GM11168 (cell line): ENCODE data around the gene RAP1GAP2.

Experiments
- in situ Hi-C: fragments of 300-500 bp; cut with MboI; formaldehyde crosslinking; loops from one replicate; pipeline ENCODE4 v1.12.0; 2022; ENCODE audit warnings: low sequenced_read_pairs; ENCODE audit not compliant: unreplicated experiment

Gene RAP1GAP2

DNA sequence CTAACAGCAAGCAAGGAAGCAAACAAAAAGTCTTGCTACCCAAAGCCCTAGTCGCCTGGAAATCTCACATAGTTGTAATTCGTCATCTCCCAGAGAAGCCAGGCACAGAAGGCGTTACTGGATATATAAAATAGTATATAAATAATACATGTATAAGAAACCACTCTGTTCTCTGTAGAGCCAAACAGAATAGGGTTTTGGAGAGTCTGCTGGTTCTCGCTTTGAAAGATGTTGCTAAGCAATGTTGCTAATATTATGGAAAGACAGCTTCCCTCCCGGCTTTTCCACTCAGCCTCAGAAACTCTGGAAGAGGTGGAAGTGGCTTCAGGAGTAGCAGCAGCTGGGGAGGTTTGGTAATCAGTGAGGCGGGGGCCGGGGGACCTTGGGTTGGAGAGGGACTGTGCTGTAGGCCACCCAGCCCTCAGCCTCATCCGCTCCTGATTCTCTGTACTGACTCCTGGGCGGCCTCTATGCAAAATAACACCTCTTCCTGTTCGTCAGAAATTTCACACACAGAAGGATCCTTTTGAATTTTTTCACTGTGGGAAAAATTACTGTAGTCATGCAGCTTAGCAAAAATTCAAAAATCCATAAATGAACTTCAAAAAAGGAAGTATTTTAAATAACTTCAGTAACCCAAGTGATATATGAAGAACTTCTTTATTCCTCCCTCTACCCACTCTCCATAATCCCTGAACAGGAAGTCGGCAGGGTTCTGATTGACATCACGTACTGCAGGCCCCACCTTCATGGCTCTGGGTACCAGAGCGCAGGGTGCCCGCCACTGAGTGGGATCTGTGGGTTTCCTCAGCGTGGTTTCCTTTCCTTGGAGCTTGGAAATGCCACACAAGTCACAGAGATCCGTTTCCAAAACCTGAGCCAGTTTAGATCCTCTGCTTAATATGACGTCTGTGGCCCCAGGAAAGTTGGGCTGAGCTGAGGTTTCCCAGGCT, 51.4 kb downstream of the RAP1GAP2 start:
- in situ Hi-C loops = no loop called here

- in situ Hi-C loops = no loop called here
These were observed 53.1 kb downstream of the RAP1GAP2 start for GRCh38 chr17:2849327-2849670.

DNA sequence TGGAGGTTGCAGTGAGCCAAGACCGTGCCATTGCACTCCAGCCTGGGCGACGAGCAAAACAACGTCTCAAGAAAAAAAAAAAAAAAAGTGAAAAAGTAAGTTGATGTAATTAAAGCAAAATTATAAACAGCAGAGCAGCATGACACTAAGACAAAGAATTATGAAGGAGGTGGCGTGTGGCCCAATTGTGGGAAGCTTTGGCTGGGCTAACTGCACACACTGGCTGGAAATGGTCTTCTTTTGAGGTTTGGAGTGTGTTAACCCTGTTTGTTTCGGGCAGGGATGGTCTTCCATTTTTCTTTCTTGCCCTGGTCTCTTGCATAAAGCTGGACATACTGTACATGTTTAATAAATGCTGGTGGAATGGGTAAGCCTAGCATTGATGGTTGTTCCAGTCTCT, 54.8 kb downstream of the RAP1GAP2 start:
- in situ Hi-C loops = loop anchor here (10.0 kb wide), 1 partner anchor 164 kb away; no protein-coding TSS in a partner anchor

GRCh38 chr17:2851615-2852014, 55.4 kb downstream of the RAP1GAP2 start:
- in situ Hi-C loops = loop anchor here (10.0 kb wide), 1 partner anchor 163 kb away; no protein-coding TSS in a partner anchor

GRCh38 chr17:2852221-2852620, 56.0 kb downstream of the RAP1GAP2 start:
- in situ Hi-C loops = loop anchor here (10.0 kb wide), 1 partner anchor 163 kb away; no protein-coding TSS in a partner anchor

GRCh38 chr17:2852729-2853282, 56.6 kb downstream of the RAP1GAP2 start:
- in situ Hi-C loops = loop anchor here (10.0 kb wide), 1 partner anchor 162 kb away; no protein-coding TSS in a partner anchor

GRCh38 chr17:2853283-2854142, 57.3 kb downstream of the RAP1GAP2 start:
- in situ Hi-C loops = loop anchor here (10.0 kb wide), 1 partner anchor 161 kb away; no protein-coding TSS in a partner anchor

DNA sequence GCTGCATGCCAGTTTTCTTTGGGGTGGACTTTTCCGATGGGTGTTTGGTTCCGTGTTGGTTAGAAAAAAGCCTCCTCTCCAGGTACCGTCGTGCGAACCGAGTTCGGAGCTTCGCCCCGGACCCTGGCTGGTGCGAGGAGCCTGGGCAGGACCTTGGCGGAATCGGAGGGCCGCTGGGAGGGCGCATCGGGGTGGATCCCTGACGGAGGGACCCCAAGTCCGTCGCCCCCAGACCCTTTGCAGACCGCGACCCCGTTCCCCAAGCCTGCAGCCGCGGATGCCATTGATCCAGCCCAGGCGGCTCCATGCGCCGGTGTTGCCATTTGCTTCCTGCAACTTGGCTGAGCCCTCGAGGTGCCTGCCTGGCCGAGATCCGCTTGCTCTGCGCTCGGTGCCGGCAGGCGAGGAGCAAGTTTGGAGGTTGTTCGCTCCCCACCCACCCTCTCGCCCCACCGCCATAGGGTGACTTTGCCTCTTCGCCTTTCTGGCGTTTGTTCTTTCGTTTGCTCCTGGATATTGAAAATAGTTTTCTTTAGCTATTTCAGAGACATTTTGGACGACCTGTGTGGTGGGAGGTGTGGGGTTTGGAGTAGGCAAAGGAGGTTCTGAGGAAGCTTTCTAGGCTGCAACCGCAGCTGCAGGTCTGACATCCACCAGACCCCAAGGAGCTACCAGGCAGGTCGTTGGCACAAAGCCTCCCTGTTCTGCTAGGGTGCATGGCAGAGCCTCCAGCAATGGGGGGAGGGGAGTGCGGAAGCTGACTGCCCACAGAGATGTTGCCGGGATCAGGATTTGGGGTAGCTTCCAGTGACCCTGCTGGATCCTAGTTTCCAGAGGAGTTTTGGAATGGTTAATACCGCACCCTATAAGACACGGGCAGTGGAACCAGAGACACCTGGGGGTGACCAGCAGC, 58.2 kb downstream of the RAP1GAP2 start:
- in situ Hi-C loops = loop anchor here (10.0 kb wide), 1 partner anchor 160 kb away; no protein-coding TSS in a partner anchor

DNA sequence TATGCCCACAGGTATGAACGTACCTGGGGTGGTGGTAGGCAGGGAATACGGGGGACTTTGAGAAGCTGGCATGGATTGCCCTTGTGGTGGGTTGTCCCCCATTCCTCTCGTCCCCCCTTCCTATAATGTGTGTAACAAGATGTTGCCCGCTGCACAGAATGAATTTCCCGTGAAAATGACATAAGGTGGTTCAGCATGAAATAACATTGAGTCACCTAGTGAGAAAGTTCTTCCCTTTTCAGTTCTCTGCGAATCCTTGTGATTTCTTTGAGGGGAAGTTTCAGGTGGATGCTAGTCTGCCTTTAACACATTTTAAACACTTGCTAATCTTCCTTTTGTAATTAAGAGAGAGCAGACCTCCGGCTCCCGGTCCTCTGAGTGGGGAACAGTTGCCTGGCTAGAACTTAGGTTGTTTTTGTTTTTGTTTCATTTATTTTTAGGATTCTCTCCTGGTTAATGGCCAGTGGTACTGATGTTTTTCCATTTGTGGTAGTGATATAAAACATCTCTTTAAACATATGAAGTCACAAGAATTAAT, 58.9 kb downstream of the RAP1GAP2 start:
- in situ Hi-C loops = loop anchor here (10.0 kb wide), 1 partner anchor 160 kb away; no protein-coding TSS in a partner anchor

- in situ Hi-C loops = loop anchor here (10.0 kb wide), 1 partner anchor 158 kb away; no protein-coding TSS in a partner anchor
These were observed 60.5 kb downstream of the RAP1GAP2 start for GRCh38 chr17:2856727-2857126.

DNA sequence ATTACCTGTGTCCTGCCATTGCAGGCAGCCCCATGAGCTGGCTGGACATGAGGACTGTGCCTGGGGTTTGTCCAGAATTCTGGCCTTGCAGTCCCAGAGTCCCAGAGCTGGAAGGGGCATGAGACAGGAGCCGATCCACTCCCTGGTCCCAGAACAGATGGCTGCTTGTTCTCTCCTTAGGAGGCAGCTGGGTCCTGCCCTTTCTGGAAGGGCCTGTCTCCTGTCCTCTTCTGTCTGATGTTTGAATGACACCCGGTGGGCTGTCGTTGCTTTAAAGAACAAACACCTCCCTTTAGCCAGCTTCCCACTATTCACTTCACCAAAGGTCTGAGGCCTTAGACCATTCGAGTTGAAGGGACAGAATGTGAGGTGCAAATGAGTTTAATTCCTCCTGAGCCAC, 63.8 kb downstream of the RAP1GAP2 start:
- in situ Hi-C loops = no loop called here

GRCh38 chr17:2860883-2861282, 64.6 kb downstream of the RAP1GAP2 start:
- in situ Hi-C loops = no loop called here

GRCh38 chr17:2862197-2862596, 66.0 kb downstream of the RAP1GAP2 start:
- in situ Hi-C loops = no loop called here

DNA sequence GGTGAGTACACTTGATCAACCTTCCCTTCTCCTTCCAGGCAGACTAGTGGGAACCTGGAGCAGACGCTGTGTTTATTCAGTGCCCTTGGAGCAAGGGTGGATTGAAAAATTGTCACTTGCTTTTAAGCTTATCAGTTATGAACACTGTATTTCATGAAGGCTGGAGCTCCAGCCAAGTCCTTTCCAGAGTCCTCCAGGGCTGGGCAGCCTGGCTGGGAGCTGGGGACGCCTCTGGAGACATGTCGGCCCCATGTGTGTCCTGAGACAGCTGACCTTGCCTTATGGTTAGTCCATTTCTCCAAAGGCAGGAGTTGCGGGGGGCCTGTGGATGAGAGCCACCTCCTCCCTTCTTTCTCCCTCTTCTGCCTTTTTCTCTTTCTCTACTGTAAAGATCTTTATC, 67.0 kb downstream of the RAP1GAP2 start:
- in situ Hi-C loops = no loop called here

GRCh38 chr17:2865228-2865627, 69.0 kb downstream of the RAP1GAP2 start:
- in situ Hi-C loops = no loop called here

DNA sequence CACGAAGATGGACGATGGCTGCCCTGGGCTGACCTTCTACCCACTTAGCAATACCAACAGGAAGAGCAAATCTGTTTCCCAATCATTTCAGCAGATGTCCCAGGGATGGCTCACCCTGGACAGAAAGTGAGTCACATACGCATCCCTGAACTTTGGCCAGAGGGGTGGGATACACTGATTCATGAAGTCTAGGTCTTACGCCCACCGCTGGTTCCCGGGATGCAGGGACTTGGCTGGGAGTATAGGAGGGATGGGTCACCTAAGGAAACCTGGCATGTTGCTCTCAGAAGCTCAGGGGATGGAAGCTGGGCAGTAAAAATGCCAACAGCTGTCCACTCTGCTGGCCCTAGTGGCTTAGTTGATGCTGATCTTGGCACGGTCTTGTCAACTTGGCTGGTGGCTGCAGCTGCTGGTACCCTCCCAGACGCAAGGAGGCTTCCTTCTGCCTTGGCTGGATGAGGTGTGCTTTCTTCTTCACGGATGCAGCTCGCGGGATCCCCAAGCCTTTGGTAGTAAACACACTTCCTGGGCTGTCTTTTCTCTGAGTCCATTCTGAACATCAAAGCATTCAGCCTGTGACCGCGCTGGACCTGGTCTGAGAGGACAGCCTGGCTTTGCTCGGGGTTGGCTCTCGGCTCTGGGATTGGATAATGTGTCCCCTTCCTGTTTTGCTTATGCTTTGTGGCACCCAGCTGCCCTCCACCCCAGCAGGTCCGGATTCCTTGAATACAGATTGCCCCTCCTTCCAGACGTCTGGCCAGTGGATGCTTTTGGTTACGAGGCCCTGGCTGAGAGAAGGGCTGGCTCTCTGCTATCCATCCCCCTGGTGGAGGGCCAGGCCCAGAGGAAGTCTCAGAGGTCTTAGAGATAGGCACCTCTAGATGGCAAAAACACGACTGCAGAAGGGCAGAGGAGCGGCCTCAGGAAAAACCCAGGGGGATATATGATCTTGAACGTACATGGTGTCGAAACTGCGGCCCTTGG, 71.5 kb downstream of the RAP1GAP2 start:
- in situ Hi-C loops = no loop called here

DNA sequence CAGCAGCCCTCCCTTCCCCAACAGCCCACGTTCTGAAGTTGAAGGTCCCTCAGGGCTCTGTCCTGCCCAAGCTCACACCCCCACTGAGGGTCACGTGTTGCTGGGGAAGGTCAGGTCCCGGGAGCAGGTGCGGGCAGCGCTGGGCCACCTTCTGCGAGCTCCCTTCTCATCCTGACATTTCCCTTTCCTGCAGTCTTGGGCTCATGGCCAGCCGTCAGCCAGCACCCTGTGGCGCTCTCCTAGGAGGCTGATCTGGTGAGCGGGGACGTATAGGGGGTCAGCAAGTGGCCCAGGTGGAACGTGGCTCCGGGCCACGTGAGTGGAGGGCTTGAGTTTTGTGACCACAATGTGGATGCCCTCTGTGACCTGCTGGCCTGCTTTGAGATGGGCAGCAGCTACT, 73.4 kb downstream of the RAP1GAP2 start:
- in situ Hi-C loops = no loop called here

DNA sequence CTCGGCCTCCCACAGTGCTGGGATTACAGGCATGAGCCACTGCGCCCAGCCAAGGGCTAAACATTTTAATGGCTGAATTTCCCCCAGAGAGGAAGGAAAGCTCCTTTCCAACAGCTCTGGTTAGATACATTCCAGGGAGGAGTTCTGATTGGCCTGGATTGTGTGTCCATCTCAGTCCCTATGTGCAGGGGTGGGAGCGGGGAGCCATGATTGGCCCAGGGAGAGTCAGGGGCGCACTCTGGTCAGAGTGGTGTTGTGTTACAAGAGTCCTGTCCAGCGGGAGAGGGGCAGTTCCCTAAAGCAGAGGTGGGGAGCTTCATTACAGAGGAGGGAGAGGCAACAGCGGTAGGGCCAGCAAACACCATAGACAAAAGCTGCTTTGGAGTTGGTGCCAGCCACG, 75.0 kb downstream of the RAP1GAP2 start:
- in situ Hi-C loops = no loop called here
